ENCODE data around the gene SH3PXD2A. TPM values are rescaled to one million over a fixed set of nuclear protein-coding genes. Genes with fewer than 3 reads are reported as not detected.

SH3PXD2A gene
- total RNA-seq, 1 donor from 2014 or later = 38.6 TPM

- Mint-ChIP-seq H3K27ac (peak overlapping the region; percentile 50), H3K4me3 (no peak overlapping the region), H3K36me3 (peaks cover 4% of the 10 kb centered on the region), H3K27me3 (no peaks in the 10 kb centered on the region), H3K9me3 (no peaks in the 10 kb centered on the region), H3K4me1 (ENCODE audit: unreplicated experiment) (peaks cover 23% of the 10 kb centered on the region)
- TF ChIP-seq CTCF (conservative IDR thresholded peaks at IDR 0.05) = peak; percentile 85
- DNase-seq (ENCODE audit: extremely low spot score, unreplicated experiment) = no peak
These were observed 256.7 kb downstream of the SH3PXD2A start for GRCh38 chr10:103598654-103599115.

- peaks cover 23% of the 10 kb centered on the region for H3K4me1 Mint-ChIP-seq (ENCODE audit: unreplicated experiment)
These were observed 258.4 kb downstream of the SH3PXD2A start for GRCh38 chr10:103597003-103597402.

DNA sequence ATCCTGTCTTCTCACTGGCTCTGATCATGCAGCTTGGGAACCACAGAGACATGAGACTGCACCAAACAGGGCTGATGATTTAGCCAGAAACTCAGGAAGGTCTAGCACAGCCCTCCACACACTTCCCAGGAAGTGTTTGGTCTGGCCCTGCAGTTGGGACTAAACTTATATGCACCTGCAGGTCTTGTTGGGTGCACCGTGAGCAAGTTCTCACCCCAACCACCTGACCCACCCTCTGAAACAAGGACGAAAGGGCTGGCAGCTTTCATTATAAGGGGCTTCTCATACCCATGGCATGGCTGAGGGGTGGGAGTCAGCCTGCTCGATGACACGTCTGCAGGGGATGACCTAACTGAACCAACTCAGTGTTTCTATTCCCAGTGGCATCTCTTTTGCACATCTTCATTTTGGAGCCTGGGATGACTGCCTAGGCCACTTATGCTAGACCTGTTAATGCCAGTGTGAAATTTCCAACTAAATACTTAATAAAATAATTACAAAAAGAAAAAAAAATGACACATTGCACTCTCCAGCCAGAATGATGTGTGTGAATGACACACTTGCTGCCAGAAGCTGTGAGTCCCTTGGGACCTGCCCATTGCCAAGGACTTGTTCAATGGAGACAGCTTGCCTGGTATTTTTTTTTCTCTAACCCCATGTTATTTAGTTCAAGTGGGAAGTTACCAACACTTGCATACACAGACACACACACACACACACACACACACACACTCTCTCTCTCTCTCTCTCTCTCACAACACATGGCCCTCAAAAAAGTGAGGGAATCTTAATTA is 259.2 kb downstream of the SH3PXD2A start:
- H3K27me3 Mint-ChIP-seq = no peaks in the 10 kb centered on the region
- H3K4me1 Mint-ChIP-seq (ENCODE audit: unreplicated experiment) = peaks cover 23% of the 10 kb centered on the region
- no peaks in the 10 kb centered on the region for H3K36me3 Mint-ChIP-seq
- peak overlapping the region; percentile 33 for H3K27ac Mint-ChIP-seq
- no peak overlapping the region for H3K4me3 Mint-ChIP-seq
- no peaks in the 10 kb centered on the region for H3K9me3 Mint-ChIP-seq
- DNase-seq (ENCODE audit: extremely low spot score, unreplicated experiment) = no peak
- no peak for TF ChIP-seq CTCF (conservative IDR thresholded peaks at IDR 0.05)

More at GRCh38 chr10:103597003-103597402, 258.4 kb downstream of the SH3PXD2A start:
- DNase-seq (ENCODE audit: extremely low spot score, unreplicated experiment) = no peak
- no peak overlapping the region for H3K4me3 Mint-ChIP-seq
- no peaks in the 10 kb centered on the region for H3K9me3 Mint-ChIP-seq
- no peak for TF ChIP-seq CTCF (conservative IDR thresholded peaks at IDR 0.05)
- H3K36me3 Mint-ChIP-seq = no peaks in the 10 kb centered on the region
- peak overlapping the region; percentile 75 for H3K27ac Mint-ChIP-seq
- H3K27me3 Mint-ChIP-seq = no peaks in the 10 kb centered on the region

- no peaks in the 10 kb centered on the region for H3K9me3 Mint-ChIP-seq
- H3K27ac Mint-ChIP-seq = peak overlapping the region; percentile 79
- no peaks in the 10 kb centered on the region for H3K27me3 Mint-ChIP-seq
- peak; percentile 24 for TF ChIP-seq CTCF (conservative IDR thresholded peaks at IDR 0.05)
- H3K4me1 Mint-ChIP-seq (ENCODE audit: unreplicated experiment) = peaks cover 11% of the 10 kb centered on the region
- H3K4me3 Mint-ChIP-seq = no peak overlapping the region
- DNase-seq (ENCODE audit: extremely low spot score, unreplicated experiment) = no peak
- H3K36me3 Mint-ChIP-seq = no peaks in the 10 kb centered on the region
These were observed 262.3 kb downstream of the SH3PXD2A start for GRCh38 chr10:103593022-103593570.

- Mint-ChIP-seq H3K36me3 (peaks cover 4% of the 10 kb centered on the region), H3K4me1 (ENCODE audit: unreplicated experiment) (peaks cover 7% of the 10 kb centered on the region), H3K27me3 (no peaks in the 10 kb centered on the region), H3K9me3 (no peaks in the 10 kb centered on the region), H3K27ac (peak overlapping the region; percentile 79), H3K4me3 (no peak overlapping the region)
- no peak for DNase-seq (ENCODE audit: extremely low spot score, unreplicated experiment)
- peak; percentile 83 for TF ChIP-seq CTCF (conservative IDR thresholded peaks at IDR 0.05)
These were observed 263.0 kb downstream of the SH3PXD2A start for GRCh38 chr10:103592186-103593021.

Data from type B pancreatic cell (in vitro differentiated cells).